Measurements from ENCODE around the gene PRKAR1A. TPM values are rescaled to one million over a fixed set of nuclear protein-coding genes. Genes with fewer than 3 reads are reported as not detected.

The PRKAR1A gene
- total RNA-seq, 2 experiments from 2014 or later, result 158 to 332 TPM

GRCh38 chr17:68592009-68592408 is 79.8 kb downstream of the PRKAR1A start:
- Histone ChIP-seq H3K36me3 (ENCODE audit: insufficient read depth, low read length) (no peaks in the 10 kb centered on the region), H3K4me2 (ENCODE audit: low read length) (no peak overlapping the region), H3K9me3 (ENCODE audit: low read length) (no peaks in the 10 kb centered on the region), H3K4me1 (ENCODE audit: insufficient read depth, low read length, poor library complexity, severe bottlenecking) (no peaks in the 10 kb centered on the region), H2AFZ (ENCODE audit: low read length) (no peak overlapping the region), H3K79me2 (ENCODE audit: insufficient read depth, low read depth, low read length) (no peaks in the 10 kb centered on the region), H3K9me2 (ENCODE audit: insufficient read depth, low read length) (no peaks in the 10 kb centered on the region), H3K27ac (ENCODE audit: low read depth, low read length, poor library complexity, severe bottlenecking) (no peak overlapping the region), H3K4me3 (ENCODE audit: low read depth, low read length, poor library complexity, severe bottlenecking) (no peak overlapping the region), H4K20me1 (ENCODE audit: insufficient read depth, low read length) (no peaks in the 10 kb centered on the region)
- TF ChIP-seq, protein P1, sequence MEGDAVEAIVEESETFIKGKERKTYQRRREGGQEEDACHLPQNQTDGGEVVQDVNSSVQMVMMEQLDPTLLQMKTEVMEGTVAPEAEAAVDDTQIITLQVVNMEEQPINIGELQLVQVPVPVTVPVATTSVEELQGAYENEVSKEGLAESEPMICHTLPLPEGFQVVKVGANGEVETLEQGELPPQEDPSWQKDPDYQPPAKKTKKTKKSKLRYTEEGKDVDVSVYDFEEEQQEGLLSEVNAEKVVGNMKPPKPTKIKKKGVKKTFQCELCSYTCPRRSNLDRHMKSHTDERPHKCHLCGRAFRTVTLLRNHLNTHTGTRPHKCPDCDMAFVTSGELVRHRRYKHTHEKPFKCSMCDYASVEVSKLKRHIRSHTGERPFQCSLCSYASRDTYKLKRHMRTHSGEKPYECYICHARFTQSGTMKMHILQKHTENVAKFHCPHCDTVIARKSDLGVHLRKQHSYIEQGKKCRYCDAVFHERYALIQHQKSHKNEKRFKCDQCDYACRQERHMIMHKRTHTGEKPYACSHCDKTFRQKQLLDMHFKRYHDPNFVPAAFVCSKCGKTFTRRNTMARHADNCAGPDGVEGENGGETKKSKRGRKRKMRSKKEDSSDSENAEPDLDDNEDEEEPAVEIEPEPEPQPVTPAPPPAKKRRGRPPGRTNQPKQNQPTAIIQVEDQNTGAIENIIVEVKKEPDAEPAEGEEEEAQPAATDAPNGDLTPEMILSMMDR (conservative IDR thresholded peaks at IDR 0.05; ENCODE audit: low read length), result no peak
- TF ChIP-seq EZH2phosphoT487 (IDR thresholded peaks at IDR 0.05; ENCODE audit: borderline replicate concordance, low read depth, low read length), result no peak
- POLR2A ChIA-PET, result interaction anchor here (0.7 kb wide), 1 partner anchor 19 kb away, joined by 3 read pairs; no protein-coding TSS in a partner anchor
- no peak for DNase-seq (ENCODE audit: low spot score)
- CTCF ChIA-PET (ENCODE audit: unreplicated experiment), result no interaction called here
- intact Hi-C loops (cut with micrococcal nuclease; ENCODE audit: unreplicated experiment), result no loop called here
- BruUV-seq (replicated peaks), result no TSS peak

DNA sequence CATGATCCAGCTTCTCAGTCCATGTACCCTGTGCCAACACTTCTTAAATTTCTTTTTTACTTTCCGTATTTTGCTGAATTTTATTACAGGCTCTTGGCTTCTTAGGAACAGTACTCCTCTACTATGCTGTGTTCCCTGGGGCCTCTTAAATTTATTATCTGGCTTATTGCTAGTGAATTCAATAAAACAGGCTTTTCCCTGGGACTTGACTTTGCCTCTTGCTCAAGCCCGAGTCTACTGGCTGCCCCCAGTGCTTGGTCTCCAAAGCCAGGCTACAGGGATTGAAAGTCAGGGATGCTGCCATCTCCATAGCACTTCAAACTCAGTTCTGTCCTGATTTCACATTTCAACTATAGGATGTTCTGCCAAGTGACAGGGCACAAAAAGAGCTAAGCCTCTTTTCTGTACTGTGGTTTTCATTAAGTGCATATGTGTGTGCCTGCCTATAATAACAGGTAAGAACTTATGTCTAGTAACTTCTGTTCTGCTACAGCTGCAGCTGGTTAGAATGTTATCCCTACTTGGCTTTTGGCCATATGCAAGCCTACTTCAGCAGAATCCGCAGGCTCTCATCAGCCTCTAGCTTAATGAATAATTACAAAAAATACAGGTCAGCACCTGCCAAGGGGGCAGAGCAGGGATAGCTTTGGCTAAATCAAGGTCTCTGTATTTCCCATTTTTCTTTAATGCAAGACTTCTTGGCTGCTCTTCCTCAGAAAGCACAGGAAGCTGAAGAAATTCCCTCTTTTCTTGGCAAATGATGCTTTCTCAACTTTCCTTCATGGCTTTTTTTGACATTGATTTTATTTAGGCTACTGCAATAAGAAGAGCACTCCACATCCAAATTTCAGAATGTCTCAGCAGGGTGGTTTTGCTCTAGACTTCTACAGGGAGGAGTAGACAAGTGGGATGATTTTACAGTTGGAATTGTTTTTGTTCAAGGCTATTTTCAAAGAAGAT is 80.7 kb downstream of the PRKAR1A start:
- Histone ChIP-seq H3K9me3 (ENCODE audit: low read length) (no peaks in the 10 kb centered on the region), H3K9me2 (ENCODE audit: insufficient read depth, low read length) (no peaks in the 10 kb centered on the region), H3K79me2 (ENCODE audit: insufficient read depth, low read depth, low read length) (no peaks in the 10 kb centered on the region), H3K4me3 (ENCODE audit: low read depth, low read length, poor library complexity, severe bottlenecking) (no peak overlapping the region), H3K4me2 (ENCODE audit: low read length) (no peak overlapping the region), H3K27ac (ENCODE audit: low read depth, low read length, poor library complexity, severe bottlenecking) (no peak overlapping the region), H3K4me1 (ENCODE audit: insufficient read depth, low read length, poor library complexity, severe bottlenecking) (no peaks in the 10 kb centered on the region), H4K20me1 (ENCODE audit: insufficient read depth, low read length) (no peaks in the 10 kb centered on the region), H3K36me3 (ENCODE audit: insufficient read depth, low read length) (no peaks in the 10 kb centered on the region), H2AFZ (ENCODE audit: low read length) (no peak overlapping the region)
- BruUV-seq (replicated peaks), result no TSS peak
- intact Hi-C loops (cut with micrococcal nuclease; ENCODE audit: unreplicated experiment), result no loop called here
- ChIA-PET POLR2A (interaction anchor here (0.6 to 0.9 kb wide), 2 partner anchors 16 to 83 kb away, joined by 3 read pairs; no protein-coding TSS in a partner anchor), CTCF (ENCODE audit: unreplicated experiment) (interaction anchor here (0.8 kb wide), 1 partner anchor 24 kb away, joined by 3 read pairs; no protein-coding TSS in a partner anchor)
- no peak for DNase-seq (ENCODE audit: low spot score)
- TF ChIP-seq, protein P1 (conservative IDR thresholded peaks at IDR 0.05; ENCODE audit: low read length), result no peak
- no peak for TF ChIP-seq EZH2phosphoT487 (IDR thresholded peaks at IDR 0.05; ENCODE audit: borderline replicate concordance, low read depth, low read length)

DNA sequence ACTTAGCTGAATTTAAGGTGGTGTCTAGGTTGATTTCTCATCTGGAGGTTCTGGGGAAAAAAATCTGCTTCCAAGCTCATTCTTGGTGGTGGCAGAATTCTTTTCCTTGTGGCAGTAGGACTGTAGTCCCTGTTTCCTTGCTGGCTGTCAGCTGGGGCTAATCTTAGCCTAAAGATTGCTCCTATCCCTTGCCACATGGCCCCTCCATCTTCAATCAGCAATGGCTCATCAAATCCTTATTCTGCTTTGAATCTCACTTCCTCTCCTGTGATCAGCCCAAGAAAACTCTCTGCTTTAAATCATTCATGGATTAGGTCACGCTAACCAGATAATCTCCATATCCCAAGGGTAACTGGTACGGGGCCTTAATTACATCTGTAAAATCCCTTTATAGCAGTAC is 82.3 kb downstream of the PRKAR1A start:
- H4K20me1 ChIP-seq (ENCODE audit: insufficient read depth, low read length), result no peaks in the 10 kb centered on the region
- H3K36me3 ChIP-seq (ENCODE audit: insufficient read depth, low read length), result no peaks in the 10 kb centered on the region
- no peaks in the 10 kb centered on the region for H3K9me2 ChIP-seq (ENCODE audit: insufficient read depth, low read length)
- no peaks in the 10 kb centered on the region for H3K9me3 ChIP-seq (ENCODE audit: low read length)
- no peak overlapping the region for H2AFZ ChIP-seq (ENCODE audit: low read length)
- no peak for DNase-seq (ENCODE audit: low spot score)
- no peaks in the 10 kb centered on the region for H3K79me2 ChIP-seq (ENCODE audit: insufficient read depth, low read depth, low read length)
- H3K27ac ChIP-seq (ENCODE audit: low read depth, low read length, poor library complexity, severe bottlenecking), result no peak overlapping the region
- H3K4me2 ChIP-seq (ENCODE audit: low read length), result no peak overlapping the region
- ChIA-PET POLR2A (interaction anchor here (1.0 kb wide), 1 partner anchor 32 kb away, joined by 3 read pairs; no protein-coding TSS in a partner anchor), CTCF (ENCODE audit: unreplicated experiment) (no interaction called here)
- TF ChIP-seq EZH2phosphoT487 (IDR thresholded peaks at IDR 0.05; ENCODE audit: borderline replicate concordance, low read depth, low read length), result no peak
- intact Hi-C loops (cut with micrococcal nuclease; ENCODE audit: unreplicated experiment), result no loop called here
- no peak overlapping the region for H3K4me3 ChIP-seq (ENCODE audit: low read depth, low read length, poor library complexity, severe bottlenecking)
- BruUV-seq (replicated peaks), result no TSS peak
- no peaks in the 10 kb centered on the region for H3K4me1 ChIP-seq (ENCODE audit: insufficient read depth, low read length, poor library complexity, severe bottlenecking)

Data from OCI-LY7 (cell line).